OCI-LY1 (cell line): ENCODE measurements around the gene CRABP1.

Experiments used
- H2AFZ ChIP-seq: fragments of 200-600 bp; sonication (generic), shearing (Covaris generic); 2 replicates; pipeline ENCODE4 v1.6.0; 2014; ENCODE audit warnings: antibody characterized with exemption, mild to moderate bottlenecking, low read length
- H3F3A ChIP-seq: fragments of 200-600 bp; sonication (generic), shearing (Covaris generic); 2 replicates; pipeline ENCODE4 v1.6.0; 2014; ENCODE audit warnings: mild to moderate bottlenecking, antibody characterized with exemption, low read length, moderate library complexity; ENCODE audit not compliant: insufficient read depth
- H3K27ac ChIP-seq: fragments of 200-600 bp; sonication (generic); 2 replicates; pipeline ENCODE4 v1.5.1; 2014; ENCODE audit warnings: low read length, mixed run types, mild to moderate bottlenecking, low read depth; ENCODE audit not compliant: poor library complexity, severe bottlenecking
- H3K27me3 ChIP-seq: fragments of 200-600 bp; sonication (generic); 2 replicates; pipeline ENCODE4 v1.6.0; 2014; ENCODE audit warnings: antibody characterized with exemption, mild to moderate bottlenecking, low read length, moderate library complexity; ENCODE audit not compliant: insufficient read depth
- H3K36me3 ChIP-seq: fragments of 200-600 bp; sonication (generic); 2 replicates; pipeline ENCODE4 v1.6.1; 2014; ENCODE audit warnings: mild to moderate bottlenecking, antibody characterized with exemption, low read length, moderate library complexity, mixed read lengths; ENCODE audit not compliant: insufficient read depth
- H3K4me1 ChIP-seq: fragments of 200-600 bp; sonication (generic); 2 replicates; pipeline ENCODE4 v1.5.1; 2014; ENCODE audit warnings: mild to moderate bottlenecking, low read length, moderate library complexity; ENCODE audit not compliant: insufficient read depth, severe bottlenecking
- H3K4me2 ChIP-seq: fragments of 200-600 bp; sonication (generic), shearing (Covaris generic); 2 replicates; pipeline ENCODE4 v1.6.1; 2014; ENCODE audit warnings: low read length
- H3K4me3 ChIP-seq: fragments of 200-600 bp; sonication (generic); 2 replicates; pipeline ENCODE4 v1.5.1; 2014; ENCODE audit warnings: low read length, low read depth, mild to moderate bottlenecking, mixed read lengths; ENCODE audit not compliant: poor library complexity, severe bottlenecking
- H3K79me2 ChIP-seq: fragments of 200-600 bp; shearing (Covaris generic); 2 replicates; pipeline ENCODE4 v1.6.1; 2016; ENCODE audit warnings: mixed run types, low read length, mixed read lengths; ENCODE audit not compliant: insufficient read depth
- H3K9ac ChIP-seq: fragments of 200-600 bp; sonication (generic), shearing (Covaris generic); 2 replicates; pipeline ENCODE4 v1.6.1; 2014; ENCODE audit warnings: mild to moderate bottlenecking, low read length, mixed read lengths
- H3K9me2 ChIP-seq: fragments of 200-600 bp; sonication (generic), shearing (Covaris generic); 2 replicates; pipeline ENCODE4 v1.6.1; 2014; ENCODE audit warnings: low read depth, mild to moderate bottlenecking, low read length, mixed read lengths
- H3K9me3 ChIP-seq: fragments of 200-600 bp; shearing (Covaris generic); 2 replicates; pipeline ENCODE4 v1.6.1; 2014; ENCODE audit warnings: low read length, mixed read lengths
- H4K20me1 ChIP-seq: fragments of 200-600 bp; sonication (generic), shearing (Covaris generic); 2 replicates; pipeline ENCODE4 v1.6.0; 2016; ENCODE audit warnings: mild to moderate bottlenecking, low read length; ENCODE audit not compliant: insufficient read depth
- EZH2 ChIP-seq: fragments of 200-600 bp; sonication (generic), shearing (Covaris generic); IDR thresholded peaks from 2 replicates; pipeline ENCODE4 v1.8.0; 2017; ENCODE audit warnings: borderline replicate concordance, mixed run types, mild to moderate bottlenecking, antibody characterized with exemption, low read length, moderate library complexity, mixed read lengths
- TF ChIP-seq, protein P1 (sequence below): fragments of 200-600 bp; sonication (generic), shearing (Covaris generic); IDR thresholded peaks from 2 replicates; pipeline ENCODE4 v1.5.1; 2017; ENCODE audit warnings: mild to moderate bottlenecking, antibody characterized with exemption, low read length, moderate library complexity, mixed read lengths

CRABP1 gene

DNA sequence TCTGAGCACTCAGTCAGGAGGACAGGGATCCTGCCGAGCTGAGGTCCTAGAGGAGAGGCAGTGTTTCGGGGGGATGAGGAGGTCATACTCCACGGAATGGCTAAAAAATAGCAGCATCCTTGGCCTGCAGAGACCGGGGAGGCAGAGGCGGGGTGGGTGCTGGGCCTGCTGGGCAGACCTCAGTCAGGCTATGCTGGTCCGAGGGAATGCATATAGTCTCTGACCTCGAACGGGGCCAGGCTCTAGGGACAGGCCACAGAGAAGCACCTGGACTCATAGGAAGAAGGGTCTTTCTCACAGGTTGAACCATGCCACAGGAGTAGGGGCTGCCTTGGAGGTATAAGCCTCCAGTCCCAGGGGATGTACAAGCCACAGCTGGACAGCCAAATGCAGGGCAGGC is 26.8 kb upstream of the CRABP1 start:
- Histone ChIP-seq H3K9me2 (no peaks in the 10 kb centered on the region), H3K79me2 (no peaks in the 10 kb centered on the region), H2AFZ (no peak overlapping the region), H3K27ac (no peak overlapping the region), H4K20me1 (no peaks in the 10 kb centered on the region), H3K4me2 (no peak overlapping the region), H3K36me3 (no peaks in the 10 kb centered on the region), H3K9me3 (no peaks in the 10 kb centered on the region), H3K27me3 (no peaks in the 10 kb centered on the region), H3K9ac (no peak overlapping the region), H3K4me3 (no peak overlapping the region), H3F3A (no peaks in the 10 kb centered on the region), H3K4me1 (no peaks in the 10 kb centered on the region)
- TF ChIP-seq EZH2, result no peak
- TF ChIP-seq, protein P1, sequence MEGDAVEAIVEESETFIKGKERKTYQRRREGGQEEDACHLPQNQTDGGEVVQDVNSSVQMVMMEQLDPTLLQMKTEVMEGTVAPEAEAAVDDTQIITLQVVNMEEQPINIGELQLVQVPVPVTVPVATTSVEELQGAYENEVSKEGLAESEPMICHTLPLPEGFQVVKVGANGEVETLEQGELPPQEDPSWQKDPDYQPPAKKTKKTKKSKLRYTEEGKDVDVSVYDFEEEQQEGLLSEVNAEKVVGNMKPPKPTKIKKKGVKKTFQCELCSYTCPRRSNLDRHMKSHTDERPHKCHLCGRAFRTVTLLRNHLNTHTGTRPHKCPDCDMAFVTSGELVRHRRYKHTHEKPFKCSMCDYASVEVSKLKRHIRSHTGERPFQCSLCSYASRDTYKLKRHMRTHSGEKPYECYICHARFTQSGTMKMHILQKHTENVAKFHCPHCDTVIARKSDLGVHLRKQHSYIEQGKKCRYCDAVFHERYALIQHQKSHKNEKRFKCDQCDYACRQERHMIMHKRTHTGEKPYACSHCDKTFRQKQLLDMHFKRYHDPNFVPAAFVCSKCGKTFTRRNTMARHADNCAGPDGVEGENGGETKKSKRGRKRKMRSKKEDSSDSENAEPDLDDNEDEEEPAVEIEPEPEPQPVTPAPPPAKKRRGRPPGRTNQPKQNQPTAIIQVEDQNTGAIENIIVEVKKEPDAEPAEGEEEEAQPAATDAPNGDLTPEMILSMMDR, result no peak

DNA sequence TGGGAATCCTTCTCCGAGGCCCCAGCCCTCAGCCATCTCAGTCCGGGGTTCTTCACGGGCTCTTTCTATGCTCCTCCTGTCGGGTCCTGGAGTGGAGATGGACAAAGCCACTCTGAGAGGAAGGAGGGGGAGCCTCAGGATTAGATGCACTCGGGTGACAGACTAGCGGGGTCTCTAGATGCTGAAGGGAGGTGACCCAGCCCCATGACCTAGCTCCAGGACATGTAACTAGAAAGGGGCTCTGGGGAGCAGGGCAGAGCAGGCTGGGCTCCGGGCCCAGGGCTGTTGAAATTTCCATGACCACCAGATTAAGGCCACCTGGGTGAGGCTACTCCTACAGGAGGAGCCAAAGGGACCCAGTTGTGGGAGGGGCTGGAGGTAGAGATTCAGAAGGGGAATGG is 26.0 kb upstream of the CRABP1 start:
- no peaks in the 10 kb centered on the region for H3K27me3 ChIP-seq
- no peak overlapping the region for H2AFZ ChIP-seq
- H3F3A ChIP-seq, result no peaks in the 10 kb centered on the region
- H3K36me3 ChIP-seq, result no peaks in the 10 kb centered on the region
- no peak overlapping the region for H3K27ac ChIP-seq
- H3K9me2 ChIP-seq, result no peaks in the 10 kb centered on the region
- no peak overlapping the region for H3K9ac ChIP-seq
- TF ChIP-seq EZH2, result no peak
- TF ChIP-seq, protein P1, result no peak
- no peaks in the 10 kb centered on the region for H4K20me1 ChIP-seq
- H3K4me1 ChIP-seq, result no peaks in the 10 kb centered on the region
- no peaks in the 10 kb centered on the region for H3K79me2 ChIP-seq
- H3K4me3 ChIP-seq, result no peak overlapping the region
- no peaks in the 10 kb centered on the region for H3K9me3 ChIP-seq
- H3K4me2 ChIP-seq, result no peak overlapping the region

DNA sequence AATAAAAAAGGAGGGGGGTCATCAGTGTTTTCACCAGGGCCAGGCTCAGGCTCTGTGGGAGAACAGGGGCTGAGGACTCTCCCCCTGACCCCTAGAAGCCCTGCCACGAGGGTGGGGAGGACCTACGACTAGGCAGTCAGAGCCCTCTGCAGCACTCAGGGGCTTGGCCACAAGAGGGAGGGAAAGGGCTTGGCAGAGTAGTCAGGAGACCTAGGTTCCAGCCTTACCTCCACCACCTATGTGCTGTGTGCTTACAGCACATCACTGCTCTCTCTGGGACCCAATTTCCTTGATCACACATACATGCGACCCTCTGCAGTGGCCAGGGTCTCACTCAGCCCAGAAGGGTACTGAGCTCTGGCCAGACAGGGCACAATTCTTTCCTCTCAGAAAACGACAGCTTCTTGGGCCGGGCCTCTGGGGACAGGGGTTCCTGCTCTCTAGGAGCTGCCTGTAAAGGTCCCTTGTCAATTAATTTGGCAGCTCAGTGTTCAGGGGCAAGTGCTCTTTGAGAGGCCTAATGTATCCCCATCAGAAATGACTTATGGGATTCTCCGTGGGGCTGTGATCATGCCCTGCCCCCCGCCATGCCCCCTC is 24.4 kb upstream of the CRABP1 start:
- H3K9me2 ChIP-seq, result no peaks in the 10 kb centered on the region
- H3K9me3 ChIP-seq, result no peaks in the 10 kb centered on the region
- H3K9ac ChIP-seq, result no peak overlapping the region
- no peak overlapping the region for H3K4me3 ChIP-seq
- no peak overlapping the region for H3K27ac ChIP-seq
- no peaks in the 10 kb centered on the region for H3K79me2 ChIP-seq
- H3K27me3 ChIP-seq, result no peaks in the 10 kb centered on the region
- no peaks in the 10 kb centered on the region for H3K4me1 ChIP-seq
- H3K4me2 ChIP-seq, result no peak overlapping the region
- H4K20me1 ChIP-seq, result no peaks in the 10 kb centered on the region
- TF ChIP-seq, protein P1, result peak; percentile 34
- no peak for TF ChIP-seq EZH2
- no peaks in the 10 kb centered on the region for H3F3A ChIP-seq
- H3K36me3 ChIP-seq, result no peaks in the 10 kb centered on the region
- H2AFZ ChIP-seq, result no peak overlapping the region
